Astrocyte (in vitro differentiated cells and primary cell): ENCODE results near the gene PTPRT. TPM values are rescaled to one million over a fixed set of nuclear protein-coding genes. Genes with fewer than 3 reads are reported as not detected.

Experiments
- DNase-seq: peaks from one replicate; pipeline ENCODE4 v3.0.0-alpha.2; 2010; ENCODE audit warnings: low read depth
- FAIRE-seq: peaks from 2 replicates; lab custom pipeline; 2011; peaks lifted over from hg19 to GRCh38; lab: Jason Lieb, UNC
- H2AFZ ChIP-seq: 2 replicates; pipeline ENCODE4 v1.6.0; 2012; ENCODE audit warnings: low read depth, low read length, inconsistent platforms
- H3K27ac ChIP-seq: 2 replicates; pipeline ENCODE4 v1.5.1; 2011; ENCODE audit warnings: low read depth, low read length, inconsistent platforms
- H3K27me3 ChIP-seq: 2 replicates; pipeline ENCODE4 v1.6.0; 2011; ENCODE audit warnings: low read length, inconsistent platforms; ENCODE audit not compliant: insufficient read depth
- H3K36me3 ChIP-seq: 2 replicates; pipeline ENCODE4 v1.5.1; 2011; ENCODE audit warnings: low read length, inconsistent platforms; ENCODE audit not compliant: insufficient read depth
- H3K4me1 ChIP-seq: 2 replicates; pipeline ENCODE4 v1.5.1; 2011; ENCODE audit warnings: low read length, inconsistent platforms; ENCODE audit not compliant: insufficient read depth
- H3K4me2 ChIP-seq: 2 replicates; pipeline ENCODE4 v1.6.0; 2012; ENCODE audit warnings: low read length, inconsistent platforms
- H3K4me3 ChIP-seq: 2 replicates; pipeline ENCODE4 v1.5.1; 2011; ENCODE audit warnings: low read depth, mild to moderate bottlenecking, low read length, inconsistent platforms; ENCODE audit not compliant: insufficient read depth
- H3K79me2 ChIP-seq: 2 replicates; pipeline ENCODE4 v1.6.0; 2012; ENCODE audit warnings: mild to moderate bottlenecking, low read length, inconsistent platforms; ENCODE audit not compliant: insufficient read depth
- H3K9ac ChIP-seq: 2 replicates; pipeline ENCODE4 v1.6.0; 2012; ENCODE audit warnings: mild to moderate bottlenecking, low read length, inconsistent platforms
- H3K9me3 ChIP-seq: 2 replicates; pipeline ENCODE4 v1.5.1; 2012; ENCODE audit warnings: low read depth, mild to moderate bottlenecking, low read length, inconsistent platforms; ENCODE audit not compliant: insufficient read depth
- H4K20me1 ChIP-seq: 2 replicates; pipeline ENCODE4 v1.6.0; 2012; ENCODE audit warnings: low read length, inconsistent platforms; ENCODE audit not compliant: insufficient read depth
- H3K27ac Mint-ChIP-seq: one replicate; pipeline ENCODE4 v1.8.0; 2021; ENCODE audit warnings: mild to moderate bottlenecking, mixed read lengths; ENCODE audit not compliant: unreplicated experiment
- H3K27me3 Mint-ChIP-seq: one replicate; pipeline ENCODE4 v1.8.0; 2021; ENCODE audit warnings: low read depth, mixed read lengths; ENCODE audit not compliant: unreplicated experiment
- H3K36me3 Mint-ChIP-seq: one replicate; pipeline ENCODE4 v1.8.0; 2021; ENCODE audit warnings: low read depth, mixed read lengths; ENCODE audit not compliant: unreplicated experiment
- H3K4me1 Mint-ChIP-seq: one replicate; pipeline ENCODE4 v1.8.0; 2021; ENCODE audit warnings: low read depth, mixed read lengths; ENCODE audit not compliant: unreplicated experiment
- H3K4me3 Mint-ChIP-seq: one replicate; pipeline ENCODE4 v1.8.0; 2021; ENCODE audit warnings: mild to moderate bottlenecking, moderate library complexity, mixed read lengths; ENCODE audit not compliant: unreplicated experiment
- H3K9me3 Mint-ChIP-seq: one replicate; pipeline ENCODE4 v1.8.0; 2021; ENCODE audit warnings: mild to moderate bottlenecking, mixed read lengths; ENCODE audit not compliant: unreplicated experiment
- EZH2 ChIP-seq: IDR thresholded peaks from 2 replicates; pipeline ENCODE4 v1.6.1; 2012; ENCODE audit warnings: mild to moderate bottlenecking, low read length, inconsistent platforms; ENCODE audit not compliant: insufficient read depth
- total RNA-seq: library from RNA; stranded (reverse); gene quantifications from 2 replicates; pipeline ENCODE4 v1.2.1, GENCODE V29; 2021
- TF ChIP-seq, protein P1 (sequence below): IDR thresholded peaks from 2 replicates; pipeline ENCODE4 v1.5.1; 2011; ENCODE audit warnings: low read depth, mild to moderate bottlenecking, inconsistent platforms, low read length, moderate library complexity; ENCODE audit not compliant: insufficient read depth

Gene PTPRT
- total RNA-seq, 1 donor from 2014 or later: 0.25 TPM

DNA sequence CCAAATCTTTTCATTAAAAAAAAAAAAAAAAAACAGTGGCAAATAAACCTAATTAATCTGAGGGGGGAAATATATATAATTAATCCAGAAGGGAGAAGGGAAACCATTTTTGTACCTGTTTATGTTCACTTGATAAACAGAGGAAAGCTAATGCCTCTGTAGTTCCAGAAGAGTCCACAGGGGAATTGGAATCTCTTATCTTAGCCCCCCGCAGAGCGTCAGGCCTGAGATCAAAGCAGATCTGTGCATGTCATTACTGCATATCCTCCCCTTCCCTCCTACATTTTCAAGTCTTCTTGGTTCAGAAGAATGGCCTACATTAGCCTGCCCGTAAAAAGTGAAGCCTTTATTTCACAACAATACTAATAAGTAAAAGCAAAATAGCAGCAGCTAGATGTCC lies 157.2 kb downstream of the PTPRT start:
- no peak overlapping the region for H3K27ac ChIP-seq
- H3K79me2 ChIP-seq: no peaks in the 10 kb centered on the region
- no peak overlapping the region for H3K4me2 ChIP-seq
- Mint-ChIP-seq H3K27me3 (peaks cover 3% of the 10 kb centered on the region), H3K36me3 (no peaks in the 10 kb centered on the region), H3K4me3 (no peak overlapping the region), H3K27ac (no peak overlapping the region), H3K4me1 (no peaks in the 10 kb centered on the region), H3K9me3 (peaks cover 8% of the 10 kb centered on the region)
- no peaks in the 10 kb centered on the region for H3K27me3 ChIP-seq
- H4K20me1 ChIP-seq: no peaks in the 10 kb centered on the region
- H3K4me3 ChIP-seq: no peak overlapping the region
- DNase-seq (no peak), FAIRE-seq (no peak)
- TF ChIP-seq EZH2: no peak
- TF ChIP-seq, protein P1, sequence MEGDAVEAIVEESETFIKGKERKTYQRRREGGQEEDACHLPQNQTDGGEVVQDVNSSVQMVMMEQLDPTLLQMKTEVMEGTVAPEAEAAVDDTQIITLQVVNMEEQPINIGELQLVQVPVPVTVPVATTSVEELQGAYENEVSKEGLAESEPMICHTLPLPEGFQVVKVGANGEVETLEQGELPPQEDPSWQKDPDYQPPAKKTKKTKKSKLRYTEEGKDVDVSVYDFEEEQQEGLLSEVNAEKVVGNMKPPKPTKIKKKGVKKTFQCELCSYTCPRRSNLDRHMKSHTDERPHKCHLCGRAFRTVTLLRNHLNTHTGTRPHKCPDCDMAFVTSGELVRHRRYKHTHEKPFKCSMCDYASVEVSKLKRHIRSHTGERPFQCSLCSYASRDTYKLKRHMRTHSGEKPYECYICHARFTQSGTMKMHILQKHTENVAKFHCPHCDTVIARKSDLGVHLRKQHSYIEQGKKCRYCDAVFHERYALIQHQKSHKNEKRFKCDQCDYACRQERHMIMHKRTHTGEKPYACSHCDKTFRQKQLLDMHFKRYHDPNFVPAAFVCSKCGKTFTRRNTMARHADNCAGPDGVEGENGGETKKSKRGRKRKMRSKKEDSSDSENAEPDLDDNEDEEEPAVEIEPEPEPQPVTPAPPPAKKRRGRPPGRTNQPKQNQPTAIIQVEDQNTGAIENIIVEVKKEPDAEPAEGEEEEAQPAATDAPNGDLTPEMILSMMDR: no peak
- no peak overlapping the region for H2AFZ ChIP-seq
- no peaks in the 10 kb centered on the region for H3K36me3 ChIP-seq
- H3K9me3 ChIP-seq: peaks cover 7% of the 10 kb centered on the region
- no peak overlapping the region for H3K9ac ChIP-seq
- H3K4me1 ChIP-seq: no peaks in the 10 kb centered on the region

GRCh38 chr20:43029176-43029575 lies 160.5 kb downstream of the PTPRT start:
- H3K36me3 ChIP-seq: no peaks in the 10 kb centered on the region
- TF ChIP-seq, protein P1: no peak
- FAIRE-seq (no peak), DNase-seq (no peak)
- no peak overlapping the region for H3K4me2 ChIP-seq
- no peak overlapping the region for H3K4me3 Mint-ChIP-seq
- peaks cover 3% of the 10 kb centered on the region for H3K27me3 Mint-ChIP-seq
- H2AFZ ChIP-seq: no peak overlapping the region
- H3K9me3 Mint-ChIP-seq: peaks cover 5% of the 10 kb centered on the region
- H3K9ac ChIP-seq: no peak overlapping the region
- H3K4me1 ChIP-seq: no peaks in the 10 kb centered on the region
- no peaks in the 10 kb centered on the region for H3K36me3 Mint-ChIP-seq
- H3K9me3 ChIP-seq: peaks cover 9% of the 10 kb centered on the region
- no peaks in the 10 kb centered on the region for H3K4me1 Mint-ChIP-seq
- H3K79me2 ChIP-seq: no peaks in the 10 kb centered on the region
- no peaks in the 10 kb centered on the region for H4K20me1 ChIP-seq
- H3K27ac Mint-ChIP-seq: no peak overlapping the region
- no peaks in the 10 kb centered on the region for H3K27me3 ChIP-seq
- no peak overlapping the region for H3K27ac ChIP-seq
- no peak overlapping the region for H3K4me3 ChIP-seq

- Histone ChIP-seq H2AFZ (no peak overlapping the region), H3K36me3 (no peaks in the 10 kb centered on the region), H3K27me3 (no peaks in the 10 kb centered on the region), H3K4me3 (no peak overlapping the region), H3K9ac (no peak overlapping the region), H3K4me2 (no peak overlapping the region), H3K79me2 (no peaks in the 10 kb centered on the region), H4K20me1 (no peaks in the 10 kb centered on the region), H3K4me1 (no peaks in the 10 kb centered on the region), H3K9me3 (peaks cover 9% of the 10 kb centered on the region), H3K27ac (no peak overlapping the region)
- TF ChIP-seq, protein P1: no peak
- no peak for TF ChIP-seq EZH2
- DNase-seq: no peak
- H3K36me3 Mint-ChIP-seq: no peaks in the 10 kb centered on the region
- no peak overlapping the region for H3K4me3 Mint-ChIP-seq
- no peak for FAIRE-seq
- peaks cover 3% of the 10 kb centered on the region for H3K27me3 Mint-ChIP-seq
- H3K9me3 Mint-ChIP-seq: peaks cover 5% of the 10 kb centered on the region
- H3K4me1 Mint-ChIP-seq: no peaks in the 10 kb centered on the region
- no peak overlapping the region for H3K27ac Mint-ChIP-seq
Measured at GRCh38 chr20:43028470-43028869, 161.2 kb downstream of the PTPRT start.
